B cell (primary cell): ENCODE data around the gene SLAMF6.
"Not testable (repeated sequence)": the region's sequence is repeated elsewhere in the genome, so short reads cannot be mapped to it uniquely, and the experiment has no call there.

Source experiments
- EZH2 ChIP-seq: IDR thresholded peaks from 2 replicates; pipeline ENCODE4 v1.6.1; 2012; ENCODE audit warnings: borderline replicate concordance, low read depth, mild to moderate bottlenecking, moderate library complexity, low read length; ENCODE audit not compliant: insufficient read depth, poor library complexity, severe bottlenecking
- TF ChIP-seq, protein P1 (sequence below): fragments of 200-600 bp; IDR thresholded peaks from one replicate; pipeline ENCODE4 v1.8.0; 2022; ENCODE audit warnings: antibody characterized with exemption, mild to moderate bottlenecking

DNA sequence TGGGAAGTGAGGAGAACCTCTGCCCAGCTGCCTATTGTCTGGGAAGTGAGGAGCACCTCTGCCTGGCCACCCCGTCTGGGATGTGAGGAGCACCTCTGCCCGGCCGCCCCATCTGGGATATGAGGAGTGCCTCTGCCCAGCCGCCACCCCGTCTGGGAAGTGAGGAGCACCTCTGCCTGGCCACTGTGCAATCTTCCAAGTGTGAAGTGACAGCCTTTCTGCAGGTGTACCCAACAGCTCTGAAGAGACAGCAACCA is 9.4 kb upstream of the SLAMF6 start:
- not testable (repeated sequence) for TF ChIP-seq EZH2
- TF ChIP-seq, protein P1, sequence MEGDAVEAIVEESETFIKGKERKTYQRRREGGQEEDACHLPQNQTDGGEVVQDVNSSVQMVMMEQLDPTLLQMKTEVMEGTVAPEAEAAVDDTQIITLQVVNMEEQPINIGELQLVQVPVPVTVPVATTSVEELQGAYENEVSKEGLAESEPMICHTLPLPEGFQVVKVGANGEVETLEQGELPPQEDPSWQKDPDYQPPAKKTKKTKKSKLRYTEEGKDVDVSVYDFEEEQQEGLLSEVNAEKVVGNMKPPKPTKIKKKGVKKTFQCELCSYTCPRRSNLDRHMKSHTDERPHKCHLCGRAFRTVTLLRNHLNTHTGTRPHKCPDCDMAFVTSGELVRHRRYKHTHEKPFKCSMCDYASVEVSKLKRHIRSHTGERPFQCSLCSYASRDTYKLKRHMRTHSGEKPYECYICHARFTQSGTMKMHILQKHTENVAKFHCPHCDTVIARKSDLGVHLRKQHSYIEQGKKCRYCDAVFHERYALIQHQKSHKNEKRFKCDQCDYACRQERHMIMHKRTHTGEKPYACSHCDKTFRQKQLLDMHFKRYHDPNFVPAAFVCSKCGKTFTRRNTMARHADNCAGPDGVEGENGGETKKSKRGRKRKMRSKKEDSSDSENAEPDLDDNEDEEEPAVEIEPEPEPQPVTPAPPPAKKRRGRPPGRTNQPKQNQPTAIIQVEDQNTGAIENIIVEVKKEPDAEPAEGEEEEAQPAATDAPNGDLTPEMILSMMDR = not testable (repeated sequence)
